HEK293 (cell line): ENCODE measurements around the gene MTERF4.

ENCODE experiments used
- CTCF ChIA-PET: fragments of 350-600 bp; formaldehyde crosslinking; extraction: SDS; loops from one replicate; lab custom pipeline; 2021; ENCODE audit warnings: antibody characterized with exemption; lab: Yijun Ruan, JAX
- POLR2A ChIA-PET: fragments of 300-600 bp; formaldehyde crosslinking; extraction: SDS; loops from one replicate; lab custom pipeline; 2020; ENCODE audit warnings: antibody characterized with exemption, inconsistent platforms; lab: Yijun Ruan, JAX
- H3K27ac ChIP-seq: fragments of 200-500 bp; sonication (Bioruptor generic); 2 replicates; pipeline ENCODE4 v1.5.1; 2014; ENCODE audit warnings: low read depth, low read length, control low read depth, inconsistent platforms; ENCODE audit errors: extremely low read depth
- H3K36me3 ChIP-seq, 2 experiments: fragments of 200-500 bp in 1 of 2; sonication (Bioruptor generic) in 1 of 2; 1 replicate in 1 of 2; 2 replicates in 1 of 2; pipeline ENCODE4 v1.5.1; 2014 to 2017; ENCODE audit warnings: inconsistent platforms in 2 of 2, low read length in 2 of 2; ENCODE audit not compliant: control insufficient read depth in 2 of 2, insufficient read depth in 1 of 2
- H3K4me1 ChIP-seq: fragments of 200-500 bp; sonication (Bioruptor generic); 2 replicates; pipeline ENCODE4 v1.5.1; 2014; ENCODE audit warnings: mild to moderate bottlenecking, low read length, inconsistent platforms; ENCODE audit not compliant: control insufficient read depth, insufficient read depth
- H3K4me3 ChIP-seq: 2 replicates; pipeline ENCODE4 v1.5.1; 2011; ENCODE audit warnings: low read depth, mild to moderate bottlenecking, control low read depth, low read length, moderate library complexity
- H3K9me3 ChIP-seq: fragments of 200-500 bp; sonication (Bioruptor generic); 2 replicates; pipeline ENCODE4 v1.5.1; 2014; ENCODE audit warnings: low read depth, low read length, inconsistent platforms; ENCODE audit not compliant: control insufficient read depth, insufficient read depth
- AEBP2 ChIP-seq: fragments of 450-650 bp; formaldehyde crosslinking; IDR thresholded peaks from 2 replicates; pipeline ENCODE4 v1.5.1; 2016; ENCODE audit warnings: missing biosample characterization, missing genetic modification characterization, borderline replicate concordance
- BCL11B ChIP-seq: fragments of 450-650 bp; formaldehyde crosslinking; IDR thresholded peaks from 2 replicates; pipeline ENCODE4 v1.5.1; 2016; ENCODE audit warnings: low read depth, missing biosample characterization, missing genetic modification characterization
- MYNN ChIP-seq: fragments of 450-650 bp; formaldehyde crosslinking; IDR thresholded peaks from 2 replicates; pipeline ENCODE4 v1.5.1; 2016; ENCODE audit warnings: missing biosample characterization, missing genetic modification characterization, borderline replicate concordance
- PRDM2 ChIP-seq: fragments of 450-650 bp; formaldehyde crosslinking; IDR thresholded peaks from 2 replicates; pipeline ENCODE4 v1.5.1; 2016; ENCODE audit warnings: missing biosample characterization, missing genetic modification characterization, borderline replicate concordance
- PRDM6 ChIP-seq: fragments of 450-650 bp; formaldehyde crosslinking; IDR thresholded peaks from 2 replicates; pipeline ENCODE4 v1.5.1; 2017; ENCODE audit warnings: missing biosample characterization, missing genetic modification characterization
- ZBTB17 ChIP-seq: fragments of 450-650 bp; formaldehyde crosslinking; IDR thresholded peaks from 2 replicates; pipeline ENCODE4 v1.5.1; 2016; ENCODE audit warnings: missing biosample characterization, missing genetic modification characterization
- ZNF112 ChIP-seq: fragments of 450-650 bp; formaldehyde crosslinking; IDR thresholded peaks from 2 replicates; pipeline ENCODE4 v1.5.0; 2017; ENCODE audit warnings: missing biosample characterization, missing genetic modification characterization
- ZNF248 ChIP-seq: fragments of 450-650 bp; formaldehyde crosslinking; IDR thresholded peaks from 2 replicates; pipeline ENCODE4 v1.5.1; 2017; ENCODE audit warnings: missing biosample characterization, missing genetic modification characterization
- ZNF311 ChIP-seq: fragments of 450-650 bp; formaldehyde crosslinking; IDR thresholded peaks from 2 replicates; pipeline ENCODE4 v1.5.1; 2017; ENCODE audit warnings: missing biosample characterization, missing genetic modification characterization, borderline replicate concordance
- ZNF341 ChIP-seq: fragments of 450-650 bp; formaldehyde crosslinking; IDR thresholded peaks from 2 replicates; pipeline ENCODE4; 2016; ENCODE audit warnings: low read depth, missing biosample characterization, missing genetic modification characterization
- ZNF354C ChIP-seq: fragments of 450-650 bp; formaldehyde crosslinking; IDR thresholded peaks from 2 replicates; pipeline ENCODE4 v1.5.1; 2016; ENCODE audit warnings: missing biosample characterization, missing genetic modification characterization, low read depth, borderline replicate concordance
- ZNF394 ChIP-seq: fragments of 450-650 bp; formaldehyde crosslinking; IDR thresholded peaks from 2 replicates; pipeline ENCODE4 v1.5.1; 2016; ENCODE audit warnings: missing biosample characterization, missing genetic modification characterization, mild to moderate bottlenecking, moderate library complexity, borderline replicate concordance
- ZNF692 ChIP-seq: fragments of 450-650 bp; formaldehyde crosslinking; IDR thresholded peaks from 2 replicates; pipeline ENCODE4 v1.5.1; 2016; ENCODE audit warnings: missing biosample characterization, missing genetic modification characterization
- ZNF830 ChIP-seq: fragments of 450-650 bp; IDR thresholded peaks from 2 replicates; pipeline ENCODE4 v1.5.0; 2018; ENCODE audit warnings: missing biosample characterization, missing genetic modification characterization, low read depth, mild to moderate bottlenecking, moderate library complexity

MTERF4 gene

GRCh38 chr2:241110089-241110606 is 8.1 kb upstream of the MTERF4 start:
- no peak overlapping the region for H3K4me3 ChIP-seq
- no peaks in the 10 kb centered on the region for H3K9me3 ChIP-seq
- TF ChIP-seq ZNF830 (tag by site-specific recombination) (no peak), ZNF341 (tag by site-specific recombination) (no peak), ZNF692 (no peak), ZNF354C (tag by site-specific recombination) (no peak), PRDM6 (tag by site-specific recombination) (no peak), PRDM2 (no peak), ZNF248 (no peak), MYNN (no peak), ZNF112 (tag by site-specific recombination) (no peak), AEBP2 (tag by site-specific recombination) (no peak), BCL11B (tag by site-specific recombination) (no peak), ZNF311 (tag by site-specific recombination) (no peak), ZBTB17 (tag by site-specific recombination) (no peak), ZNF394 (tag by site-specific recombination) (no peak)
- CTCF ChIA-PET = no interaction called here
- H3K27ac ChIP-seq = no peak overlapping the region
- peaks cover 5 to 66% of the 10 kb centered on the region in 2 experiments; a peak in 2 of 3 replicates for H3K36me3 ChIP-seq
- H3K4me1 ChIP-seq = no peaks in the 10 kb centered on the region
- POLR2A ChIA-PET = interaction anchor here (1.3 kb wide), 1 partner anchor 39 kb away, joined by 3 read pairs; the partner anchor contains the start of gene PASK
